NCI-H2171 treated with DMSO at 0.1 percent for 48 hours (cell line): ENCODE measurements around the gene SLC39A11.
"Not testable (repeated sequence)": the region's sequence is repeated elsewhere in the genome, so short reads cannot be mapped to it uniquely, and the experiment has no call there.

Experiments
- DNase-seq: peaks from one replicate; lab custom pipeline; 2025; lab: John Stamatoyannopoulos, UW

The SLC39A11 gene

GRCh38 chr17:72714357-72714966 lies 378.0 kb downstream of the SLC39A11 start:
- no peak for DNase-seq

DNA sequence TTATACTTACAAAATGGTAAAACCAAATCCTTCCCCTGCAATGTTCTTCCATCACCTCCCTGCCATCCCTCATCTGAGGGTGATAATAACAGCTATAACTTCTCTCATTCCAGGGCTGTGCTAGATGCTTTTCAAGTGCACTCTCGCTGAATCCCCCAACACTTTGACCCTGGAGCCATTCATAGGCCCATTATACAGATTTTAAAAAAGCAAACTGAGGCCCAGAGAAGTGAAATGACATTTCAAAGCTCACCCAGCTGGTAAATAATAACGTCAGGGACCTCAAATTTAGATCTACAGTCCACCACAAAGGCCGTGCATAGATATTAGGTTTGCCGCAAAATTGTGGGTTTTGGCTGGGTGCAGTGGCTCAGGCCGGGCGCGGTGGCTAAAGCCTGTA lies 378.8 kb downstream of the SLC39A11 start:
- no peak for DNase-seq

GRCh38 chr17:72711521-72712310 lies 380.8 kb downstream of the SLC39A11 start:
- DNase-seq = no peak

- no peak for DNase-seq
These were observed 381.7 kb downstream of the SLC39A11 start for GRCh38 chr17:72710834-72711233.

GRCh38 chr17:72710202-72710601 lies 382.3 kb downstream of the SLC39A11 start:
- no peak for DNase-seq

DNA sequence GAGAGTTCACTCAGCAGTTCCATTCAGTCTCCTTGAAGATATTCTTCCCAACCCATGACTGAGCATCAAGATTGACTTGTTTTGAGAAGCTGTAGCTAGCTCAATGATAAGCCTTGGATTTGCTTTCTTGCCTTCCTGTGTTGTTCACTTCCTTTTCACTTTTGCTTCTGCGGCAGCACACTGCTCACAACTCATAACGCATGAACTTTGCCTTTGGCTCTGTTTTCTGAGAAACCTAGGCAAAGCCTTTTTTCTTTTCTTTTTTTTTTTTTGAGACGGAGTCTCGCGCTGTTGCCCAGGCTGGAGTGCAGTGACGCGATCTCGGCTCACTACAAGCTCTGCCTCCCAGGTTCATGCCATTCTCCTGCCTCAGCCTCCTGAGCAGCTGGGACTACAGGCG lies 383.8 kb downstream of the SLC39A11 start:
- not testable (repeated sequence) for DNase-seq

DNA sequence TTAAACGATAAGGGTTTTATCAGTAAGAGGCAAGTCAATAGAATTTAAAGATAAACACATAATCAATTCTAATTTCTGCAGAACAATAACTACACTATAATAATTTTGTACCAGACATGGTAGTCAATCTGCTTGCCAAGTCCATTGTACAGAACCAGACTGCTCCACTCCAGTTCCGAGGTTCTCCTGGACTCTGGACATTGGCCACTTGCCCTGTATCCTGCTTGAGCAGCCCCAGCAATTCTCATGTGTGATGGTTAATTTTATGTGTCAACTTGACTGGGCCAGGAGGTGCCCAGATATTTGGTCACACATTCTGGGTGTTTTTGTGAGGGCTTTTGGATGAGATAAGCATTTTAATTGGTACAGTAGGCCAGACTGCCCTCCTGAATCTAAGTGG lies 384.6 kb downstream of the SLC39A11 start:
- DNase-seq = no peak

GRCh38 chr17:72706396-72706981 lies 386.0 kb downstream of the SLC39A11 start:
- peak; percentile 29 for DNase-seq

DNA sequence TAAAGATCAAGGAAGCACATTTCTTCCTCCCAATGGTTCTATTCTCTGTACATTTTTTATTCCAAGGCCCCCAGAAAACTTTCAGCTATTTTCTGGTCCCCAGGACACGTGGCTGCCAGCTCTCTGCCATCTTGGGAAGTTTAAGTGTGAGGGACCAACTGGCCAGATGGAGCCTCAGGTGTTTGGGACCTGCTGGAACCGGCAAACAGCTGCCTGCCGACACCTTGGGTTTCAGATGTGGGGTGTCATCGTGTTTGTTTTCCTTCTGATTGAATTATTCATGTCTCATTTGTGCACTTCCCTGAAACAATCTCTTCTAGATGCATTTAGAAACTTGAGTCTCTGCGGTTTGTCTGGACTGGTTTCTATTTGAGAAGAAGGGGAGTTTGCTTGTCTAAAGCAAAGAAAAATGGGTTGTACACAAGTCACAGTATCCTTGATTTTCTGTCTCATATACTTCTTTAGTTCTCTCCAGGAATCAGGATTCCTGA lies 386.5 kb downstream of the SLC39A11 start:
- peak; percentile 79 for DNase-seq

DNA sequence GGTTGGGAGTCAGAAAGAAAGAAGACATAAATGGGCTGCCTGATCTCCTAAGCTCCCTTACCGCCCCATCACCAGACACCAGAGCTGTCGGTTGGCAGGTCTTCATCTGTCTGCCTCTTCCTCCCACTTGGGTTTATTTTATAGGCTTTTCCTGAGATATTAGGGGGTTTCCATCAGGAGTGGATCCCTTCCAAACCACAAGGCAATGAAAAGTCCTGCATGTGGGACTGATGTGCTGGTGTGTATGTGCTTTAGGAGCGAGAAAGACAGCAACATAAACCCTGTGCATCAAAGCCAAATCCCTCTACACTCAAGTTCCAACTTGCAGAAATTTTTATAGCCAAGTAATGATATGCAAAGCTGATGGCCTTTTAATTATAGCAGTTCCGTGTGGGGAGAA lies 389.5 kb downstream of the SLC39A11 start:
- no peak for DNase-seq

DNA sequence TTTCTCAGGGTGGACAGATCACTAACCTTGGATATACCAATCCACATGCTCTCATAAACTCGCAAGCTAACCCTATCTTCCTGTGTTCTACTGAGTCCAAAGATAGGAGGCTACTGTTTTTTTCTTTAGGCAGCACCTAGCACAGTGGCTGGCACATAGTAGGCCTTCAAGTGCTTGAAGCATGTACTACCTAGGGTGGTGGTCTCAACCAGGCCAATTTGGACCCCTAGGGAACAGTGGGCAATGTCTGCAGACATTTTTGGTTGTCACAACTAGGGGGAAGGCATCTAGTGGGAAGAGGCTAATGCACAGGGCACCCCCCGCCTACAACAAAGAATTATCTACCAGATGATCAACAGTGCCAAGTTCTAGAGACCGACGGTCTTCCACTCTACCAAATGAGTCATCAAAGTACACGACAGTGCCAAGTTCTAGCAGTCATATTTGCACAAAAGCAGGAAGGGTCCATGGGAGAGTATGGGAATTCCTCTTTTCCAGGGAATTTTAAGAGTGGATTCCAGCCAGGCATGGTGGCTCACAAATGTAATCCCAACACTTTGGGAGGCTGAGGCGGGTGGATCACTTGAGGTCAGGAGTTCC lies 390.3 kb downstream of the SLC39A11 start:
- no peak for DNase-seq

- DNase-seq = no peak
These were observed 392.3 kb downstream of the SLC39A11 start for GRCh38 chr17:72700226-72700625.

DNA sequence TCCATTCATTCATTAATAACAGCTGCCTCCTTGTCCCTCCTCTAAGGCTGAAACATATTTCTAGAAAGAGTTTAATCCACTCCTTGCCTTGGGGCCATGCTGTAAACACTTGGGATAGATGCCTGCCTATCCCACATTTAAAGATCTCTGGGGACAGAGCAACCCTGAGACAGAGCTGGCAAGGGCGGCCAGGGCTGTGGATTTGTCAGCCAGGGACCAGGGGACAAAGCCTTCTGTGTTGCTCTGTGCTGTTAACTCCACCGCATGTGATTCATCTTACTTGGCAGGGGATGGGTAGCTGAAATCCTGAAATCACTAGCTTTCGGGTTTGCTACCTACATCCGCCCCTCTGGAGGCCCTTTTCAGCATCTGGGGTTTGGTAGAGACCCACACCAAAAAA lies 392.9 kb downstream of the SLC39A11 start:
- no peak for DNase-seq

DNA sequence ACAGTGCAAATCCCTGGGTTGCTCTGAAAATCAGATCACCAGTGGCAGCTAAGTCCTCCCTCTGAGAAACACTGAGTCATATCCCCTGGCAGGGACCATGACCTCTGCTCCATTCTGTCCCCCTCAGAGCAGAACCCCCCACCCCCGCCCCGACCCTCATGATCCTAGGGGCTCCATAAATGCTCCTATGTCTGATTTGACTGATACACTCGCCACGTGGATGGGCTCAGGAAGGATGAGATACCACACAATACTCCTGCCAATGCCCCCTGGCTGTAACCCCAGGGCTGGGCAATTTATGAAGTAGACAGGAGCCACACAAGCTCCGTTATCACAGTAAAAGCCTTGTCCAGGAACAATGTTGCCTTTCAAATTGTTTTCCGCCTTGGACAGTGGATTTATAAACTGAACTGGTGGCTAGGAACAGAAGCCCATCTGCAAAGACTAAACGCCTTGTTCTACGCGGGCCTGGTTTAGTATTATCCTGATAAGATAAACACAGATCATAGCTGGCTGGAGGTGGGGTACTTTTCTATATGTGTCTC lies 394.8 kb downstream of the SLC39A11 start:
- DNase-seq = no peak

DNA sequence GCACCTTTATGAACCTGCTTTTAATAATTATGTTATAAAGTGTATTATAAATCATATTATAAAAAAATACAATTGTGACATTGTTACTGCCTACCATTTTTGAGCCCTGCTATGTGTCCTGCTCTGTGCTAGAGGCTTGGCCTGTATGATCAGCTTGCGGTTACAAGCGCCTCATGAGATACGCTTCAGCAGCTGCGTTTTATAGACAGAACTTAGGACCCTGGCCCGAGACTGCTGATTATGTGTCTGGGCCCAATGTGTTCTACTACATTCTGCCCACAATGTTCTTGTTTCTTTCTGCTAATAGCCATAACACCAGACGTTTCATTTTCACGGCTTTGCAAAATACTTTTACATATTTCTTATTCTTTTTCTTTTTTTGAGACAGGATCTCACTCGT lies 395.8 kb downstream of the SLC39A11 start:
- DNase-seq = no peak

DNA sequence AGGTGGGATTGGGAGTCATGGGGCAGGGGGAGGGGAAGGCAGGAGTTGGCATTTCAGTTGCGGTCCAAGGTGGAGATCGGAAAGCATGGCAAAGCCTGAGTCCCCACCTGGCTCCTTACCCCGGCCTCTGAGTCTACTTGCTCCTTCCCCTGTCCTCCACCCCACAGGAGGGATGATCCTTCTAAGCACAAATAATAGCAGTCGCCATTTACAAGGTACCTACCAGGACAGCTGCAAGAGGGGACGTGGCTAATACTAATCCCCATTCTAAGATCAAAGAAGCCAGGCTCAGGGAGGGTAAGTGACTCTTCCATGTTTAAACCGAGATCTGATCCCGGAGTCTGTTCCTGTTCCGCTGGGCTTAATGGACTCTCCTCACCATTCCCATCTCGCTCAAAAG lies 396.3 kb downstream of the SLC39A11 start:
- no peak for DNase-seq

DNA sequence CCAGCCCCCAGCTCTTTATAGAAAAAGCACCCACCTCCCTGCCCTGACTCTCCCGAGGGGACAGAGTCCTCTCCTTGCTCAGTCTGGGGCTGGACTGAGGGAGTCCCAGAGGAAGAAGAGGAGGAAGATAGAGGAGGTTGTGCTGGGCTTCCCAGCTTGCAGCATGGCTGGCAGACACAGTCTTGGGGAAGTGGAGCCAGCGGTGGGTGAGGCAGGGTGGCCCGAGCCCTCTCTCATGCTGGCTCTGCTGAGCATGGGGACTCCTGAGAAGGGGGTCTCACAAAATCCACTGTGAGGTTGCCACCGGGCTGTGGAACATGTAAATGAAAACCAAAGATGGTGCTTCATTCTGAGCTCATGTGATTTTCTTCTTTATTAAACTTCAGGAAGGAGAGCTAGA lies 398.5 kb downstream of the SLC39A11 start:
- DNase-seq = no peak

DNA sequence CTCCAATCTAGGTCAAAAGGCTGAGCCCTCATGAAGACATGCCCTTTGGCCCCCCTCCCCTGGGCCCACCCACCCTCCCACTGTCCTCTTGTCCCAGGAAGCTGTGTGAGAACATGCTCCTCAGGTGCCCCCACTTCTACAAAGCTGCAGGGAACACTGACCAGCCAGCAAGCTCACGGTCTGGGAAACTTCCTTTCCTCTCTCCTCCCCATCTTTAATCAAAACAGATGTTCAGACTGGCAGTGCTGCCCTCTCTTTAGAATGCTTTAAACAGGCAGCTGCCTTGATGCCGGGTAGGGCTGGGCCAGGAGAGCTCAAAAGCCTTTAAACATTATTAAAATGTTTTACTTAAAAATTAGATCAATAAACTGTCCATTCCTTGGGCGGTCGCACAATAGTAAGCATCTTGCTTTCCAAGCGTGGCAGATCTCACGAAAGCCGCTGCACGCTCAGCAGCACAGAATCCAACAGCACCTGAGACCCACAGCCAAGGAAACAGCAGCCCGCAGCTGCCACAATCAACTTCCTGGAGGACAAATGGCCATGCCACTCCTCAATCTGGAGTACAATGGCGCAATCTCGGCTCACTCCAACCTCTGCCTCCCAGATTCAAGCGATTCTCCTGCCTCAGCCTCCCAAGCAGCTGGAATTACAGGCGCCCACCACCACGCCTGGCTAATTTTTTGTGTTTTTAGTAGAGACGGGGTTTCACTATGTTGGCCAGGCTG lies 399.2 kb downstream of the SLC39A11 start:
- DNase-seq = no peak

DNA sequence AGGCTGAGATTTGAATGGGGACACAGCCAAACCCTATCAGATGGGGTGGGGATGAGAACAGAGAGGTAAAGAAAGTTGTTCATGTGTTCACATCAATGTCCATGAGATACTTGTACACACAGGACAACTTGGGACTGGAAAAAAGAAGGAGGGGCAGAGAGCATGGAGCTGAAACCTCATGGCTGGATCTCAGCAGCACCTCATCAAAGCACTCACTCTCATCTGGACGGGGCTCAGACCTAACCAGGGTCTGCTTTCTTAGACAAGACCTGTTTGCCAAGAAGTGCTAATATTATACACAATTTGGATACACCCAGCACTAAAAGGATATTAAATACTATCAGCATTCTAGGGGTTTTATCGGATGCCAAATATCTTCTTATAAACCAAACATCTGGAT lies 399.8 kb downstream of the SLC39A11 start:
- DNase-seq = no peak

- no peak for DNase-seq
These were observed 400.9 kb downstream of the SLC39A11 start for GRCh38 chr17:72691586-72691985.

GRCh38 chr17:72691017-72691416 lies 401.5 kb downstream of the SLC39A11 start:
- no peak for DNase-seq

- peak; percentile 12 for DNase-seq
These were observed 404.6 kb downstream of the SLC39A11 start for GRCh38 chr17:72687886-72688285.
